ENCODE results near the gene MBOAT2.

MBOAT2 gene

GRCh38 chr2:9018534-9018933 is 15.1 kb upstream of the MBOAT2 start:
- no peak for DNase-seq (ENCODE audit: low read depth in 2 of 3, low spot score in 2 of 3)

- DNase-seq (ENCODE audit: low read depth in 2 of 3, low spot score in 2 of 3), result no peak
These were observed 14.6 kb upstream of the MBOAT2 start for GRCh38 chr2:9018109-9018508.

GRCh38 chr2:9017411-9017810 is 13.9 kb upstream of the MBOAT2 start:
- no peak for DNase-seq (ENCODE audit: low read depth in 2 of 3, low spot score in 2 of 3)

DNA sequence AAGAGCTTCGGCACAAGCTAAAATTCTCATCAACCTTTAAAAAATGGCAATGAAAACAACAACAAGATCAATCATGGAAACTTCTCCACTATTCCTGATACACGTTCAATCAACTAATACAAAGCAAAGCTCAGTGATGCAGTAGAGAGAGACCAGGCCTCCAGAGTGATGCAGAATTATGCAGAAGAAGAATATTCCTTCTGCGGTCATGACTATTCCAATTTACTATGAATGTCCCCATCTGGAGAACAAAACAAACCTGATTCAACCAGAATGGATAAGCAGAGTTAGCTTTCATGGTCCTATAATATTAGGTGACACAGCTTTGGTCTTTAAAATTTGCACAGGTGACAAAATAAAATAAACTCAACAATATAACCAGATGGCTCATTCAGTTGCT is 12.5 kb upstream of the MBOAT2 start:
- DNase-seq (ENCODE audit: low read depth in 2 of 3, low spot score in 2 of 3), result no peak

GRCh38 chr2:9013403-9013802 is 9.9 kb upstream of the MBOAT2 start:
- DNase-seq (ENCODE audit: low read depth in 2 of 3, low spot score in 2 of 3), result no peak

GRCh38 chr2:9010866-9011265 is 7.4 kb upstream of the MBOAT2 start:
- DNase-seq (ENCODE audit: low read depth in 2 of 3, low spot score in 2 of 3), result no peak

DNA sequence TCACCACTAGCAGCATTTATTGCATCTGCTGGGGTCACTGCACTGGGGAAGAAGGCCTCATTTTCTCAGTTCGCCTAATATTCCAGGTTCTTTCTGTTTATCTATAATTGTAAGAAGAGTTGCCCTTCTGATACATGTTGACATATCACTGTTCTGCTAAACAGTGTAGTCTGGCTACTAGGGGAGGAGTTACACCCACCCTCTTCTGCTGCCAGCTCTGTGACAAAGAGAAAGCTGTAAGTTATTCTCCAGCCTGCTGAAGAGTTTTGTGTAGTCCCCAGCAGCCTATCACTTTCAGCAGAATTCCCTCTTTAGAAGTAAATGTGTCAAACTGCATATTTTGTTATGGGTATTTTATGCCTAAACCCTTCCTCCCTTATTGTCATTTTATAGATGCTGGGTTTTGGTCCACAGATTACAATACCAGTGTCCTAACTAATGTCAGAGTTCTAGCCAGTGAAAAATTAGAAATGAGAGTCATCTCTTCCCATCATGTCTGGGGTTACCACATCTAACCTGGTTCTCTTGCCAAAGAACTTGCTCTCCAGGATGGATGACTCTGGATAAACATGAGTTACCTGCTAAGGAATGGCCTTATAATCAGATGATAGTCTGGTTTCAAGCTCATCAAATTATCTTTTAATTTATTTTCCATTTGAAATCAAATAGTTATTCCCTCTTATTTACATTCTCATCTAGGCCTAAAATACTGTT is 5.6 kb upstream of the MBOAT2 start:
- no peak for DNase-seq (ENCODE audit: low read depth in 2 of 3, low spot score in 2 of 3)

DNA sequence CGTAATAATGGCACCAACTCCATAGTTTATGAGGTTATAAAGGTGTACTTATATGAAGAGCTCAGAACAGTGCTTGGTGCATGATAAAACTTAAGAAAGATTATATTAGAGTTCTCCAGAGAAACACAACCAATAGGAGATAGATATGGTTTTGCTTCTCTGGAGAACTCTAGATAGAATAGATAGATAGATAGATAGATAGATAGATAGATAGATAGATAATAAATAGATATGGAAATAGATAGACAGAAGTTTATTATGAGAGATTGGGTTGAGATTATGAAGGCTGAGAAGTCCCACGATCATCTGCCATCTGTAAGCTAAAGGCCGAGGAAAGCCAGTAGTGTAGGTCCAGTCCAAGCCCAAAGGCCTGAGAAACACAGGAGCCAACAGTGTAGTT is 2.9 kb upstream of the MBOAT2 start:
- DNase-seq (ENCODE audit: low read depth in 2 of 3, low spot score in 2 of 3), result no peak

GRCh38 chr2:9004338-9005204 is 1.1 kb upstream of the MBOAT2 start:
- no peak for DNase-seq (ENCODE audit: low read depth in 2 of 3, low spot score in 2 of 3)

DNA sequence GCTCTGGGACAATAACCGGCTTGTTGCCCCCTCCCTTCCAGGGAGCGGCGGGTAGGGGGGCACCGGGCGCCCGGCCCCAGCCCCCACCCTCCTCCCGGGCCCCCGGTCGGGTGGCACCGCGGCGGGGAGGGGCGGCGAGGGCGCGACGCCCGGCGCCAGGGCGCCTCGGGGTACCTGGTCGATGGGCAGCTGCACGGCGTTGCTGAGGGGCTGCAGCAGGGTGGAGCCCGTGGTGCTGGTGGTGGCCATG is 193 bp downstream of the MBOAT2 start:
- no peak for DNase-seq (ENCODE audit: low read depth in 2 of 3, low spot score in 2 of 3)

GRCh38 chr2:9002637-9003365 is 683 bp downstream of the MBOAT2 start:
- peak in 1 of 3 experiments; percentile 1 for DNase-seq (ENCODE audit: low read depth in 2 of 3, low spot score in 2 of 3)

DNA sequence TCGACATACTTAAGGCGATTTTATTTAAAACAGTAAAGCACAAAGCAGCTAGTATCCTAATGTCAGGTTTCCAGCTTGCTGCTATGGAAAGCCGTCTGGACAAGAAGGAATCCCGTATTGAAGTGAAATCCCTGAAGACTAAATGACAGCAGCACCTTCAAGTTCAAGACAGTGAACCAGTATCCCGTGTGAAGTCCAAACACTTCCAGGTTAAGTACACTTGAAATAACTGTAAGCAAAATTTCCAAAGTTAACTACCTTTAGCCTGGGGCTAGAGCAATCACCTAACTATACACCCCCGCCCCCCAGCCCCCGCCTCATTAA is 1.2 kb downstream of the MBOAT2 start:
- no peak for DNase-seq (ENCODE audit: low read depth in 2 of 3, low spot score in 2 of 3)

- DNase-seq (ENCODE audit: low read depth in 2 of 3, low spot score in 2 of 3), result no peak
These were observed 1.7 kb downstream of the MBOAT2 start for GRCh38 chr2:9001778-9002177.

DNA sequence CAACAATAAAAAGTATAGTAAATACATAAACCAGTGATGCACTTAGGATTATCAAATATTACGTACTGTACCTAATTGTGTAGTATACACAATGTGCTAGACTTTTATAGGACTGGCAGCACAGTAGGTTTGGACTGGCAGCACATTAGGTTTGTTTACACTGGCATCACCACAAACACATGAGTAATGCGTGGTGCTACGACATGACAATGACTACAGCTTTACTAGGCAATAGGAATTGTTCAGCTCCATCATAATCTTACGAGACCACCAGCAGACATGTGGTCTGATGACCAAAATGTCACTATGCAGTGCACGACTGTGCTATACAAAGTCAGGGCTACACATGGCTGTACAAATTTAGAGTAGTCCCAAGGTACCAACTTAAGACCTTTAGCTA is 2.3 kb downstream of the MBOAT2 start:
- no peak for DNase-seq (ENCODE audit: low read depth in 2 of 3, low spot score in 2 of 3)

DNA sequence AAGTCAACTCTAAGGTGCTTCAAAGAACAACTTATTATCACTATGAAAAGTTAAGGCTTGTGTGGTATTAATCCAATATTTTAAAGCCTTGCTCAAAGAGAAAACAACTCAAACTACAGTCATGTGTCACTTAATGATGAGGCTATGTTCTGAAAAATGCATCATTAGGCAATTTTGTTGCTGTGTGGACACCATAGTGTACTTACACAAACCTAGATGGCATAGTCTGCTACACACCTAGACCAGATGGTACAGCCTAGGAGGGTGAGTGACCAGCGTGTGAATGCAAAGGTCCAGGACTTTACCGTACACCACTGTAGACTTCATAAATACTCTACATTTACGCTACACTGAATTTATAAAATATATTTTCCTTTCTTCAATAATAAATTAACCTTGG is 3.0 kb downstream of the MBOAT2 start:
- no peak for DNase-seq (ENCODE audit: low read depth in 2 of 3, low spot score in 2 of 3)

DNA sequence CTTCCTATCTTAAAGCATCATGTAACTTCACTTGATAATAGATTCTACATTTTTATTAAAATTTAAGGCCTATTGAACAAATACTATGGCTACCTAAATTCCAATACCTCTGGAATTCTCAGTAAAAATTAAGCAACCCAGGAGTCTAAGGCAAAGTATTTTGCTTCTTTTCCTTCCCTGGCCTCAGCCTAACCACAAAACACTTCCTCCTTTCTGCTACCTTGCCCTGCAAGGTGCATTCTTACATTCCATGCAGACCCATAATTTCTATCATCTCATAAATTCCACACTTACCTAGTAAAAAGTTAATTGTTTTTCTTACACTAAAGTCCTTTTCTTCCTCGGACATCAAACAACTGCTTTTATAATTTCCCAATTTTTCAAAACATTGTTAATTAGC is 3.7 kb downstream of the MBOAT2 start:
- DNase-seq (ENCODE audit: low read depth in 2 of 3, low spot score in 2 of 3), result no peak

- DNase-seq (ENCODE audit: low read depth in 2 of 3, low spot score in 2 of 3), result no peak
These were observed 4.4 kb downstream of the MBOAT2 start for GRCh38 chr2:8999102-8999446.

DNA sequence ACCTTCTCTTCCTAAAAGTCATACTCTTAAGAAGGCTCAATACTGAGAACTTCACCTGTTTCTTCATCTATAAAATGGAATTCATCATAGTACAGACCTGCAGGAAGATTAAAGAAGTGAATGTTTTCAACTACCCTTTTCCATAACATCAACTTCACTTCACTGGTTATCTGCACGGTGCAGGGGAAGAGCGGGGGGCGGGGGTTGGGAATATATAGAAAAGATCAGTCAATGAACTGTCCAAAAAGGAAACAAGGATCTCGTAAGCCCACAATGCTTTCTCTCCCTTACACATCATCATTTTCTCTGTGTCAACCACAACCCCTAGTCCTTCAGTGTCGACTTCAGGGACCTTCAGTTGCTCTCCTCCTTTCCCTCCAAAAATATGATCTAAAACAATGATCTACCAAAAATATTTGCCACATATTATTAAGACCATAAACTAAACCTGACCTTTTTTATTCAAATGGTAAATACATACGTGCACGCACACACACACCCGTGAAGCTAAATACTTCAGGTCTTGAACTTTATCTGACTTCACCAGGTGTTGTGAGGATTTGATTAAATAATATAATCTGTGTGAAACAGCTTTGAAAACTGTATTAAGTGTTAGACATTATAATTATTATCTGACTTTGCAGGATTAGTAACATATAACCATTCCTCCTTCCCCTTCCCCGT is 4.9 kb downstream of the MBOAT2 start:
- DNase-seq (ENCODE audit: low read depth in 2 of 3, low spot score in 2 of 3), result no peak

DNA sequence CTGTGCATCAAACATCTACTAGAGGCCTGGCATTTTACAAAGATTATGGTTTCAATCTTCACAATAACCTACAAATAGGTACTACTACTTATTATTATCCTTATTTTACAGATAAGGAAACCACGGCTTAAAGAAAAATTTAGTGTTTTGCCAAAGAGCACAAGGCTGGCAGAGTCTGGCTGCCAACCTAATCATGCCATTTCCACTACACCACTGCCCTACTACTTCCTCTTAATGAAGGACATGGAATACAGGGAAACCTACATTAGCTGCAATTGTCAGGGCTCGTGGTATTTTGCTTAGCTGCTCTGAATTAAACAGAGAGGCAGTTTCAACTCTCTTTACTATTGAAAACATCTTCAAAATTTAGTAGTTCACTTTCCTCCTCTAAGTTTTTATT is 5.9 kb downstream of the MBOAT2 start:
- DNase-seq (ENCODE audit: low read depth in 2 of 3, low spot score in 2 of 3), result no peak

DNA sequence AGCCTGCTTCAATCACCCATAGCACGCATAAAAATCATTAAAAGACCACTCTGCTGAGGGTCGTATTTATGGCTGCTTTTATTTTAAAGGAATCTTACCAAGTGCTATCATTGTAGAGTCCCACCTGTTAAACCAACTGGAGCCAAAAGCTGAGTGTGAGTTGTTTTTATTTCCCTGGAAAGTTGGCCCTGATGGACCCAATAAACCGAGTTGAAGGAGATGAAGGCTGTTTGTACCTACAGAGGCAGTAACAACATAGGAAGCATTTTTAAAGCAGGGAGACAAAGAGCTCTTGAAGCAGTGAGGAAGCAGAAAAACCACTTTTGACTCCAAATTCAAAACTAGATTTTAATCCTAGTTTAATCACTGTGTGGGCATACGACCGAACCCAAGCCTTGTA is 6.4 kb downstream of the MBOAT2 start:
- no peak for DNase-seq (ENCODE audit: low read depth in 2 of 3, low spot score in 2 of 3)

DNA sequence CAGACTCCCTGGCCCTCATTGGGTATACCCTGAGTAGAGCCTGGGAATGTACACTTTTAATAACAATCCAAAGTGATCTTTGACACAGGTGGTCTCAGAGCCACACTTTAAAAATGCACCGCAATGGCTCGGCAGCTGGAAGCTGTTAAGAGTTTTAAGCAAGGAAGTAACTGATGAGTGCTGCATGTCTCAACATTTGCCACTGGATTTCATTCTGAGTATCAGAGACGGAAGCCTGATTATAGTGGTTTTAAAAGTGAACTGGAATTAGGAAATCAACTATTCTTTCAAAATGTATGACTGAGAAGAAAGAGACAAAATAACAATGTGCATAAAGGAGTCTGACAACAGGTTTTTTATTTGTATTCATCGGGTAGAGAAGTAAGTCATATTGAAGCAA is 7.5 kb downstream of the MBOAT2 start:
- DNase-seq (ENCODE audit: low read depth in 2 of 3, low spot score in 2 of 3), result no peak

DNA sequence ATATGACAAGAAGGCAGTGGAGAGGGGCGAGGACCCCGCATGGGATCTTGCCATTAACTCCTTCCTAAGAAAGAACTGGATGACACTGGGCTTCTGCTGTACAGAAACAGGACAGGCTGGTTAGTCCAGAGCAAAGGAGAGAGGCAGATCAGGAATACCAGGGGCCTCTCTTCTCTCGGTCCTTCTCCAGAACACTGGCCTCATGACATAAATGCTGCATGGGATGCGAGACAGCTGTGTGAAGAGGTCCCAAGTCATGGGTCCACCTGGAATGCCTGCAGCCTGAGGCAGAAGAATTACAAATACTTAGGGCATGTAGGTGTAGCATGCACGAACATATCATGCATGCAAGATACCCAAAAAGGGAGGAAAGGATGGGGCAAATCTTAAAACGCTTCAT is 9.1 kb downstream of the MBOAT2 start:
- DNase-seq (ENCODE audit: low read depth in 2 of 3, low spot score in 2 of 3), result no peak

Data from activated CD8-positive, alpha-beta memory T cell treated with anti-CD3 and anti-CD28 coated beads for 48 hours (primary cell).